A549 (cell line): Measurements from ENCODE around the gene DHX58. TPM values are rescaled to one million over a fixed set of nuclear protein-coding genes. Genes with fewer than 3 reads are reported as not detected.

Source experiments
- ATAC-seq, 2 experiments: fragments of 200-7000 bp in 1 of 2; fragments of >200 bp in 1 of 2; cut with Nextera tagmentation in 1 of 2; cut with Tn5 transposase in 1 of 2; 3 replicates each; pipeline versions ENCODE4 v1.8.0 to v1.9.1; 2018 to 2020; ENCODE audit warnings: mild to moderate bottlenecking in 1 of 2, moderate library complexity in 1 of 2
- CTCF ChIA-PET: fragments of 300-600 bp; sonication (Branson Sonifier 250); formaldehyde crosslinking; extraction: SDS; loops from one replicate; lab custom pipeline; 2021; ENCODE audit warnings: antibody characterized with exemption, inconsistent platforms; lab: Yijun Ruan, JAX
- POLR2A ChIA-PET: fragments of 350-600 bp; formaldehyde crosslinking; extraction: SDS; loops from one replicate; lab custom pipeline; 2021; ENCODE audit warnings: antibody characterized with exemption, inconsistent platforms; lab: Yijun Ruan, JAX
- DNase-seq, 2 experiments: peaks; one replicate each; pipeline versions ENCODE4 v3.0.0 to v3.0.0-alpha.2; 2011 to 2016; ENCODE audit warnings: low read depth in 1 of 2, low spot score in 1 of 2
- FAIRE-seq: peaks from 2 replicates; lab custom pipeline; 2011; peaks lifted over from hg19 to GRCh38; lab: Jason Lieb, UNC
- H3K27ac ChIP-seq, 2 experiments: fragments of >200 bp; sonication (Bioruptor Twin); formaldehyde crosslinking; 3 replicates each; pipeline ENCODE4 v1.5.1; 2016 to 2017
- H3K4me1 ChIP-seq: fragments of >200 bp; sonication (Bioruptor Twin); formaldehyde crosslinking; 3 replicates; pipeline ENCODE4 v1.6.1; 2016
- H3K4me2 ChIP-seq: fragments of >200 bp; sonication (Bioruptor Twin); formaldehyde crosslinking; 3 replicates; pipeline ENCODE4 v1.6.1; 2016
- H3K4me3 ChIP-seq: fragments of >200 bp; sonication (Bioruptor Twin); formaldehyde crosslinking; 3 replicates; pipeline ENCODE4 v1.5.1; 2016
- H3K9me3 ChIP-seq: fragments of >200 bp; sonication (Bioruptor Twin); formaldehyde crosslinking; 3 replicates; pipeline ENCODE4 v1.6.1; 2016
- ATOH8 ChIP-seq: fragments of 250-450 bp; sonication (Bioruptor Pico); IDR thresholded peaks from 2 replicates; pipeline ENCODE4 v1.5.0; 2020; ENCODE audit warnings: low read depth, mild to moderate bottlenecking, moderate library complexity
- BCL3 ChIP-seq: fragments of >200 bp; sonication (Bioruptor Twin); formaldehyde crosslinking; IDR thresholded peaks from 3 replicates; pipeline ENCODE4 v1.6.1; 2016
- BHLHE40 ChIP-seq: IDR thresholded peaks from 2 replicates; pipeline ENCODE4 v1.6.1; 2012; ENCODE audit warnings: low read depth, low read length, inconsistent platforms
- CEBPB ChIP-seq, 2 experiments: fragments of >200 bp in 1 of 2; sonication (Bioruptor Twin) in 1 of 2; formaldehyde crosslinking in 1 of 2; IDR thresholded peaks; 2 replicates each; pipeline ENCODE4 v1.6.1; 2012 to 2016
- E2F6 ChIP-seq: IDR thresholded peaks from 2 replicates; pipeline ENCODE4 v1.6.1; 2012; ENCODE audit warnings: low read depth, borderline replicate concordance
- EHF ChIP-seq: fragments of 250-450 bp; sonication (Bioruptor Pico); IDR thresholded peaks from 2 replicates; pipeline ENCODE4 v1.5.0; 2020; ENCODE audit warnings: mild to moderate bottlenecking
- EHMT2 ChIP-seq: fragments of 200-600 bp; sonication (generic); IDR thresholded peaks from 2 replicates; pipeline ENCODE4 v1.6.1; 2016; ENCODE audit warnings: antibody characterized with exemption, low read depth, mild to moderate bottlenecking, moderate library complexity
- ESRRA ChIP-seq: fragments of 150-350 bp; IDR thresholded peaks from 2 replicates; pipeline ENCODE4 v1.6.1; 2014; ENCODE audit warnings: mild to moderate bottlenecking, low read length, borderline replicate concordance
- FOSL2 ChIP-seq, 2 experiments: fragments of 450-650 bp in 1 of 2; fragments of >200 bp in 1 of 2; sonication (Bioruptor Twin) in 1 of 2; formaldehyde crosslinking; IDR thresholded peaks; 2 replicates each; pipeline versions ENCODE4 v1.5.0 to v1.6.1; 2016 to 2020; ENCODE audit warnings: mild to moderate bottlenecking in 1 of 2, moderate library complexity in 1 of 2
- FOXS1 ChIP-seq: fragments of 250-450 bp; sonication (Bioruptor Pico); IDR thresholded peaks from 2 replicates; pipeline ENCODE4 v1.5.0; 2020; ENCODE audit warnings: mild to moderate bottlenecking, moderate library complexity
- GATA3 ChIP-seq: IDR thresholded peaks from 2 replicates; pipeline ENCODE4 v1.6.1; 2012; ENCODE audit warnings: borderline replicate concordance
- HDAC2 ChIP-seq: fragments of 200-600 bp; sonication (generic); IDR thresholded peaks from 2 replicates; pipeline ENCODE4 v1.6.1; 2016
- HES2 ChIP-seq: fragments of >200 bp; sonication (Bioruptor Twin); formaldehyde crosslinking; IDR thresholded peaks from 2 replicates; pipeline ENCODE4 v1.6.1; 2016
- HOXB13 ChIP-seq: fragments of 250-450 bp; sonication (Bioruptor Pico); IDR thresholded peaks from 2 replicates; pipeline ENCODE4 v1.5.0; 2020; ENCODE audit warnings: low read depth, mild to moderate bottlenecking, moderate library complexity
- HOXB5 ChIP-seq: fragments of 250-450 bp; sonication (Bioruptor Pico); IDR thresholded peaks from 2 replicates; pipeline ENCODE4 v1.5.0; 2020; ENCODE audit warnings: mild to moderate bottlenecking, moderate library complexity
- KDM1A ChIP-seq: fragments of 200-600 bp; sonication (generic); IDR thresholded peaks from 2 replicates; pipeline ENCODE4 v1.6.1; 2016; ENCODE audit warnings: low read depth, mild to moderate bottlenecking
- MYC ChIP-seq: IDR thresholded peaks from 2 replicates; pipeline ENCODE4 v1.6.1; 2012; ENCODE audit warnings: mild to moderate bottlenecking, inconsistent platforms, low read length, improper control_type of control experiment, borderline replicate concordance
- NFE2L2 ChIP-seq: fragments of 150-350 bp; conservative IDR thresholded peaks from 2 replicates; pipeline ENCODE4 v1.6.1; 2014; ENCODE audit warnings: low read length
- NR3C1 ChIP-seq: fragments of >200 bp; sonication (Bioruptor Twin); formaldehyde crosslinking; IDR thresholded peaks from 3 replicates; pipeline ENCODE4 v1.6.1; 2017
- POLR2A ChIP-seq: IDR thresholded peaks from 2 replicates; pipeline ENCODE4 v1.6.1; 2012; ENCODE audit warnings: mild to moderate bottlenecking, low read length
- SMC3 ChIP-seq: fragments of >200 bp; sonication (Bioruptor Twin); formaldehyde crosslinking; IDR thresholded peaks from 3 replicates; pipeline ENCODE4 v1.6.1; 2018; ENCODE audit warnings: inconsistent platforms
- SREBF2 ChIP-seq: fragments of 450-650 bp; IDR thresholded peaks from 2 replicates; pipeline ENCODE4 v1.6.1; 2014; ENCODE audit warnings: mild to moderate bottlenecking, moderate library complexity
- ZC3H11A ChIP-seq: fragments of 450-650 bp; IDR thresholded peaks from 2 replicates; pipeline ENCODE4 v1.6.1; 2014; ENCODE audit warnings: antibody characterized with exemption, mild to moderate bottlenecking
- ZFP36 ChIP-seq: fragments of 450-650 bp; IDR thresholded peaks from 2 replicates; pipeline ENCODE4 v1.6.1; 2014; ENCODE audit warnings: borderline replicate concordance; ENCODE audit not compliant: partially characterized antibody
- ZSCAN20 ChIP-seq: fragments of 250-450 bp; sonication (Bioruptor Pico); IDR thresholded peaks from 2 replicates; pipeline ENCODE4 v1.8.0; 2022; ENCODE audit warnings: mild to moderate bottlenecking, moderate library complexity
- WGBS: methylation state at CpG from one replicate; pipeline ENCODE4 v1.1.6; 2017; ENCODE audit errors: missing lambda C conversion rate; 5-methylcytosine and 5-hydroxymethylcytosine counted together
- polyA plus RNA-seq, 4 experiments: library from polyadenylated mRNA; depleted of rRNA in 3 of 4; stranded (reverse); fragments of >200 nt; fragmentation: RNase III in 1 of 4; extraction: RNeasy Plus Mini Kit Qiagen cat#74134 plus additional on column Dnase treatment in 1 of 4; gene quantifications; 2 replicates in 3 of 4; 3 replicates in 1 of 4; pipeline ENCODE4 v1.2.3, GENCODE V29; 2011 to 2017
- TF ChIP-seq, protein P1 (sequence below): fragments of 250-450 bp; sonication (Bioruptor Pico); IDR thresholded peaks from 2 replicates; pipeline ENCODE4 v1.5.0; 2021; ENCODE audit warnings: mild to moderate bottlenecking, moderate library complexity, borderline replicate concordance

DHX58 gene
- polyA plus RNA-seq, 2 of the 4 experiments (the other 2 are of a cell fraction): 0.37 to 0.59 TPM

DNA sequence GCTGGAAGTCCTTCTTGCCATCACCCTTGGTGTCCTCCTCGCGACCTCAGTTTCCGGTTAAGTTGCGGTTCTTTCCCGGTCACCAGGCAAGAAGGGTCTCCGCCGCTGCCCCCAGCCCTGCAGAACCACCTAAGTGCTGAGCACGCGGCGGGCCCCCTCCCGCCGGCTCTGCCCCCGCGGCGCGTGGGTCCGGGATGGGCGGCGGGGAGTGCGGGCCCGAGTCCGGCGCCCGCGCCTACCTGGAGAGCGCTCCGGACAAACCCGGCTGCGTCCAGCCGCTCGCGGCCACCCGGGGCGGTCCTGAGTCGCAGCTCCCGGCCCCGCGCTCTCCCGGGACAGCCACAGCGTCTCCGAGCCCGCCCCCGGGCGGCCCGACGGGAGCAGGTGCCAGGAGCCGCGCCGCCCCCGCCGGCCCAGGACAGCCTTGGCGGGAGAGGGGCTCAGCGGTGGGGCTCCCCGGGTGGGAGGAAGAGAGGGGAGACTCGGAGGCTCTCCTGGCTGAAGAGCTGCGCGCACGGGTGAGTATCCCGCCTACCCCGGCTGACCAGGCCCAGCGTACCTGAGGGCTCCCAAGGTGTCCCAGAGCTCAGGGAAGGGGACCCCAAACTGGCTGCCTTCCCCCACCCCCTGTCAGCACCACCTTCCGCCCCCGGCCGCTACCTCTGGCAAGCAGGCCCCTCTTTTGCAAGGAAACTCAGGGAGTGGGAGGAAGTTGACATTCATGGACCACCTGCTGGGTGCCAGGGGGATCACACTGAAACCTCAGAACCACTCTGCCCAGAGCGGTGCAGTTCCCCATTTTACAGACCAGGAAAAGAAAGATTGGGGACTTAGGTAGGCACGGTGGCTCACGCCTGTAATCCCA lies 40.0 kb downstream of the DHX58 start (continued):
- TF ChIP-seq MYC (no peak), E2F6 (no peak), ZFP36 (no peak), POLR2A (no peak)

GRCh38 chr17:42071810-42072209 lies 40.7 kb downstream of the DHX58 start:
- peak in 1 of 2 experiments; percentile 7; a peak in 3 of 6 replicates for ATAC-seq
- Histone ChIP-seq H3K9me3 (no peaks in the 10 kb centered on the region), H3K4me2 (peak overlapping the region; percentile 90)
- no peak for TF ChIP-seq HOXB5
- no peak for TF ChIP-seq BCL3
- TF ChIP-seq, protein P1, sequence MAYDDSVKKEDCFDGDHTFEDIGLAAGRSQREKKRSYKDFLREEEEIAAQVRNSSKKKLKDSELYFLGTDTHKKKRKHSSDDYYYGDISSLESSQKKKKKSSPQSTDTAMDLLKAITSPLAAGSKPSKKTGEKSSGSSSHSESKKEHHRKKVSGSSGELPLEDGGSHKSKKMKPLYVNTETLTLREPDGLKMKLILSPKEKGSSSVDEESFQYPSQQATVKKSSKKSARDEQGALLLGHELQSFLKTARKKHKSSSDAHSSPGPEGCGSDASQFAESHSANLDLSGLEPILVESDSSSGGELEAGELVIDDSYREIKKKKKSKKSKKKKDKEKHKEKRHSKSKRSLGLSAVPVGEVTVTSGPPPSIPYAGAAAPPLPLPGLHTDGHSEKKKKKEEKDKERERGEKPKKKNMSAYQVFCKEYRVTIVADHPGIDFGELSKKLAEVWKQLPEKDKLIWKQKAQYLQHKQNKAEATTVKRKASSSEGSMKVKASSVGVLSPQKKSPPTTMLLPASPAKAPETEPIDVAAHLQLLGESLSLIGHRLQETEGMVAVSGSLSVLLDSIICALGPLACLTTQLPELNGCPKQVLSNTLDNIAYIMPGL (CRISPR knock-in tag): no peak
- TF ChIP-seq MYC: no peak
- TF ChIP-seq EHMT2: no peak
- TF ChIP-seq ZSCAN20 (CRISPR knock-in tag): no peak
- no peak for TF ChIP-seq HOXB13 (CRISPR knock-in tag)
- TF ChIP-seq ATOH8 (CRISPR knock-in tag): no peak
- no peak for TF ChIP-seq HDAC2
- TF ChIP-seq, all 56 proteins: peak for 0
- peak overlapping the region; percentile 44 for H3K4me3 ChIP-seq
- ChIA-PET POLR2A (interaction anchor here (1.2 kb wide), 1 partner anchor 50 kb away, joined by 3 read pairs; the partner anchor contains the start of gene KAT2A), CTCF (interaction anchor here (0.6 to 3.3 kb wide), 16 partner anchors 8 to 356 kb away, joined by 3 to 11 read pairs (median 4); partner anchors contain the start of genes DNAJC7, KCNH4 and NKIRAS2)
- DNase-seq: no peak
- H3K27ac ChIP-seq: peak overlapping the region in 1 of 2 experiments; percentile 83; a peak in 3 of 6 replicates
- no peak for FAIRE-seq
- peaks cover 4% of the 10 kb centered on the region; the same call in 2 of the 3 replicates for H3K4me1 ChIP-seq
- 28% methylated on average over 3 of the region's 3 CpGs for WGBS

GRCh38 chr17:42068979-42069378 lies 43.5 kb downstream of the DHX58 start:
- ATAC-seq (peak in 1 of 2 experiments; percentile 44; a peak in 3 of 6 replicates), FAIRE-seq (no peak), DNase-seq (no peak)
- H3K4me2 ChIP-seq: no peak overlapping the region
- TF ChIP-seq FOXS1 (CRISPR knock-in tag) (no peak), SREBF2 (no peak), ZC3H11A (no peak), EHF (no peak), CEBPB (IDR thresholded peaks at IDR 0.05) (no peak), HES2 (no peak), KDM1A (no peak), ESRRA (no peak), NFE2L2 (no peak), GATA3 (no peak), SMC3 (no peak), NR3C1 (no peak), FOSL2 (IDR thresholded peaks at IDR 0.05) (no peak), FOSL2 (CRISPR knock-in tag; IDR thresholded peaks at IDR 0.05) (no peak), BHLHE40 (no peak)
- TF ChIP-seq, protein P1 (CRISPR knock-in tag): no peak
- WGBS: 56% methylated on average over 1 of the region's 3 CpGs
- ChIA-PET POLR2A (no interaction called here), CTCF (interaction anchor here (0.6 to 16.9 kb wide), 9 partner anchors 10 to 63 kb away, joined by 3 to 454 read pairs (median 28); partner anchors contain the start of genes DHX58, KAT2A and ZNF385C)
- H3K4me3 ChIP-seq: no peak overlapping the region
- peaks cover 4% of the 10 kb centered on the region; the same call in 2 of the 3 replicates for H3K4me1 ChIP-seq
- H3K9me3 ChIP-seq: no peaks in the 10 kb centered on the region
- no peak overlapping the region for H3K27ac ChIP-seq
